Calu3 (cell line): Measurements from ENCODE around the gene HRH1. TPM values are rescaled to one million over a fixed set of nuclear protein-coding genes. Genes with fewer than 3 reads are reported as not detected.
"Not testable (repeated sequence)": the region's sequence is repeated elsewhere in the genome, so short reads cannot be mapped to it uniquely, and the experiment has no call there.

Experiments
- BruUV-seq: library from RNA; stranded (reverse); fragments of 400-500 nt; replicated peaks from 2 replicates; lab custom pipeline; 2021; lab: Mats Ljungman, UMichigan
- CTCF ChIA-PET: fragments of 300-600 bp; sonication (Branson Sonifier 250); formaldehyde crosslinking; loops from one replicate; lab custom pipeline; 2022; ENCODE audit warnings: antibody characterized with exemption; lab: Charles Lee
- DNase-seq: peaks from one replicate; pipeline ENCODE4 v3.0.0; 2022
- H3K27ac Mint-ChIP-seq: one replicate; pipeline ENCODE4 v1.8.0; 2022; ENCODE audit warnings: mixed read lengths; ENCODE audit not compliant: unreplicated experiment
- H3K27me3 Mint-ChIP-seq: one replicate; pipeline ENCODE4 v1.8.0; 2022; ENCODE audit warnings: mixed read lengths; ENCODE audit not compliant: unreplicated experiment
- H3K36me3 Mint-ChIP-seq: one replicate; pipeline ENCODE4 v1.8.0; 2022; ENCODE audit warnings: mild to moderate bottlenecking, moderate library complexity, mixed read lengths; ENCODE audit not compliant: insufficient read depth, unreplicated experiment
- H3K4me1 Mint-ChIP-seq: one replicate; pipeline ENCODE4 v1.8.0; 2022; ENCODE audit warnings: mild to moderate bottlenecking, low read depth, mixed read lengths; ENCODE audit not compliant: unreplicated experiment
- H3K4me3 Mint-ChIP-seq: one replicate; pipeline ENCODE4 v1.8.0; 2022; ENCODE audit warnings: mild to moderate bottlenecking, low read depth, moderate library complexity, mixed read lengths; ENCODE audit not compliant: unreplicated experiment
- H3K9me3 Mint-ChIP-seq: one replicate; pipeline ENCODE4 v1.8.0; 2022; ENCODE audit warnings: low read depth, mixed read lengths; ENCODE audit not compliant: unreplicated experiment
- CTCF ChIP-seq: fragments of 200-600 bp; IDR thresholded peaks from one replicate; pipeline ENCODE4 v1.8.0; 2022; ENCODE audit warnings: antibody characterized with exemption; ENCODE audit not compliant: unreplicated experiment
- intact Hi-C: fragments of 100-400 bp; cut with micrococcal nuclease; formaldehyde crosslinking; loops from one replicate; pipeline ENCODE4 v1.10.0; 2022; ENCODE audit not compliant: unreplicated experiment
- total RNA-seq: library from RNA; stranded (reverse); gene quantifications from 2 replicates; pipeline ENCODE4 v1.2.3, GENCODE V29; 2022

The HRH1 gene
- total RNA-seq, 1 experiment from 2014 or later, result 9.1 TPM

GRCh38 chr3:11204697-11205348, 50.5 kb downstream of the HRH1 start:
- no peak for TF ChIP-seq CTCF
- Mint-ChIP-seq H3K27ac (no peak overlapping the region), H3K27me3 (no peaks in the 10 kb centered on the region), H3K4me1 (peaks cover 13% of the 10 kb centered on the region), H3K36me3 (peaks cover 17% of the 10 kb centered on the region), H3K9me3 (no peaks in the 10 kb centered on the region), H3K4me3 (no peak overlapping the region)
- intact Hi-C loops, result loop anchor here (10.0 kb wide), 1 partner anchor 140 kb away; no protein-coding TSS in a partner anchor
- no peak for DNase-seq
- BruUV-seq, result no TSS peak
- CTCF ChIA-PET, result no interaction called here

DNA sequence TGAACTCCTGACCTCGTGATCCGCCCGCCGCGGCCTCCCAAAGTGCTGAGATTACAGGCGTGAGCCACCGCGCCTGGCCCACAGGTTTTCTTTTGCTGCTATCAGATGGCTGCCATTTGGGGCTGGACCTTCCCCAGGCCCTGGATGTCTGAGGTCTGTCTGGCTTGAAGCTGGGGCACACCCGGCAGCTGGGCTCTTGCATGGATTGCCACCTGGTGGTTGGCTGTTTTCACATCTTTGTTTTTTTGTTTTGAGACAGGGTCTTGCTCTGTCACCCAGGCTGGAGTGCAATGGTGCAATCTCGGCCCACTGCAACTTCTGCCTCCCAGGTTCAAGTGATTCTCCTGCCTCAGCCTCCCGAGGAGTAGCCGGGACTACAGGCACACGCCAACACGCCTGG, 51.6 kb downstream of the HRH1 start:
- not testable (repeated sequence) for BruUV-seq, H3K9me3 Mint-ChIP-seq, H3K27ac Mint-ChIP-seq, H3K4me3 Mint-ChIP-seq, H3K27me3 Mint-ChIP-seq
- Mint-ChIP-seq H3K36me3 (peaks cover 17% of the 10 kb centered on the region), H3K4me1 (peaks cover 11% of the 10 kb centered on the region)
- CTCF ChIA-PET, result interaction anchor here (1.0 kb wide), 1 partner anchor 145 kb away, joined by 10 read pairs; no protein-coding TSS in a partner anchor
- intact Hi-C loops, result loop anchor here (10.0 kb wide), 1 partner anchor 141 kb away; no protein-coding TSS in a partner anchor
- DNase-seq, result peak; percentile 19

DNA sequence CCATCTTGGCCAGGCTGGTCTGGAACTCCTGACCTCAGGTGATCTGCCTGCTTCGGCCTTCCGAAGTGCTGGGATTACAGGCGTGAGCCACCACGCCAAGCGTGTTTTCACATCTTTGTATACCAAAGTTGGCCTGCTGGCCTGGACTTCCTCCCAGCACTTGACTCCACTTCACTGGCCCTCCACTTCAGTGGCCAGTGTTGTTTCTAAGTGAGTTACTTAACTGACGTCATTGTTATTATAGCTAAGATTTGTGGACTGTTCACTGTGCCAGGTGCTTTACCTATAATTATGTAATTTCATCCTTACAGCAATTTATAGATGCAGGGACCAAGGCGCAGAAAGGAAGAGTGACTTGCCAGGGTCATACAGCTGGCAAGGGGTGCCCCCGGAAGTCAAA, 52.0 kb downstream of the HRH1 start:
- CTCF ChIA-PET, result interaction anchor here (0.6 to 1.0 kb wide), 3 partner anchors 12 to 146 kb away, joined by 3 to 10 read pairs (median 7); no protein-coding TSS in a partner anchor
- H3K9me3 Mint-ChIP-seq, result no peaks in the 10 kb centered on the region
- H3K27ac Mint-ChIP-seq, result no peak overlapping the region
- no TSS peak for BruUV-seq
- no peak overlapping the region for H3K4me3 Mint-ChIP-seq
- H3K4me1 Mint-ChIP-seq, result peaks cover 7% of the 10 kb centered on the region
- H3K27me3 Mint-ChIP-seq, result no peaks in the 10 kb centered on the region
- peaks cover 13% of the 10 kb centered on the region for H3K36me3 Mint-ChIP-seq
- TF ChIP-seq CTCF, result no peak
- intact Hi-C loops, result loop anchor here (10.0 kb wide), 1 partner anchor 142 kb away; no protein-coding TSS in a partner anchor
- DNase-seq, result no peak

- Mint-ChIP-seq H3K4me3 (no peak overlapping the region), H3K27ac (no peak overlapping the region), H3K27me3 (no peaks in the 10 kb centered on the region), H3K9me3 (no peaks in the 10 kb centered on the region), H3K36me3 (peaks cover 8% of the 10 kb centered on the region), H3K4me1 (peaks cover under 1% of the 10 kb centered on the region)
- no TSS peak for BruUV-seq
- intact Hi-C loops, result loop anchor here (10.0 kb wide), 1 partner anchor 142 kb away; no protein-coding TSS in a partner anchor
- no peak for DNase-seq
- TF ChIP-seq CTCF, result no peak
- CTCF ChIA-PET, result interaction anchor here (0.6 to 0.7 kb wide), 2 partner anchors 12 to 19 kb away, joined by 3 to 7 read pairs; no protein-coding TSS in a partner anchor
These were observed 52.7 kb downstream of the HRH1 start for GRCh38 chr3:11206953-11207352.
